ENCODE data around the gene RNF113A. TPM values are rescaled to one million over a fixed set of nuclear protein-coding genes. Genes with fewer than 3 reads are reported as not detected.
"Not testable (repeated sequence)": the region's sequence is repeated elsewhere in the genome, so short reads cannot be mapped to it uniquely, and the experiment has no call there.

RNF113A gene
- total RNA-seq, 4 donors from 2014 or later: 7.1 to 19.7 (median 10.5) TPM

DNA sequence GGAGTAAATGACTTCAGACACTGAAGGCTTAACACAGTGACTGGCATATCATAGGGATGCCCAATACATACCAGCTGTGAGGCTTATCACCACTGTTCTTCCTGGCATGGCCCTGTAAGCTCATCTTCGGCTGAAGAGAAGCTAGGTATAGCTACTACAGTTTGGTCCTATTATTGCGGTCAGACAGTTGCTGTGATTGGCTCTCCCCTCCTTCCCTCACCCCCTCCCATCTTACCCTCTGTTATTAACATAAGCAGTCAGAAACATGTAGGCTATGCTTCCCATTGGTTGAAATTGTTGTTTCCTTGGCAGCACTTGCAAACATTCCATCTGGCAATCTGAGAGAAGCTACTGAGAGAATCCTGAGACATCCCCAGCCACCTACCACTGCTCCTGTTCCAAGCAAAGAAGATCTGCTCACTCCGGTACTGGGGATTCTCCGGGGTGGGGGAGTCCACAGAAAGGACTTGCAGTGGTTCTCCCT, 24.4 kb upstream of the RNF113A start, which contains the start of gene AKAP14:
Gene AKAP14, plus strand, starts transcription at position 51 of the 484 bp plus-strand sequence. CDS start 7,331 bp downstream, outside the sequence.
- no peak for ATAC-seq (ENCODE audit: low FRiP score)
- TF ChIP-seq, protein P1, sequence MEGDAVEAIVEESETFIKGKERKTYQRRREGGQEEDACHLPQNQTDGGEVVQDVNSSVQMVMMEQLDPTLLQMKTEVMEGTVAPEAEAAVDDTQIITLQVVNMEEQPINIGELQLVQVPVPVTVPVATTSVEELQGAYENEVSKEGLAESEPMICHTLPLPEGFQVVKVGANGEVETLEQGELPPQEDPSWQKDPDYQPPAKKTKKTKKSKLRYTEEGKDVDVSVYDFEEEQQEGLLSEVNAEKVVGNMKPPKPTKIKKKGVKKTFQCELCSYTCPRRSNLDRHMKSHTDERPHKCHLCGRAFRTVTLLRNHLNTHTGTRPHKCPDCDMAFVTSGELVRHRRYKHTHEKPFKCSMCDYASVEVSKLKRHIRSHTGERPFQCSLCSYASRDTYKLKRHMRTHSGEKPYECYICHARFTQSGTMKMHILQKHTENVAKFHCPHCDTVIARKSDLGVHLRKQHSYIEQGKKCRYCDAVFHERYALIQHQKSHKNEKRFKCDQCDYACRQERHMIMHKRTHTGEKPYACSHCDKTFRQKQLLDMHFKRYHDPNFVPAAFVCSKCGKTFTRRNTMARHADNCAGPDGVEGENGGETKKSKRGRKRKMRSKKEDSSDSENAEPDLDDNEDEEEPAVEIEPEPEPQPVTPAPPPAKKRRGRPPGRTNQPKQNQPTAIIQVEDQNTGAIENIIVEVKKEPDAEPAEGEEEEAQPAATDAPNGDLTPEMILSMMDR (IDR thresholded peaks at IDR 0.05): no peak

DNA sequence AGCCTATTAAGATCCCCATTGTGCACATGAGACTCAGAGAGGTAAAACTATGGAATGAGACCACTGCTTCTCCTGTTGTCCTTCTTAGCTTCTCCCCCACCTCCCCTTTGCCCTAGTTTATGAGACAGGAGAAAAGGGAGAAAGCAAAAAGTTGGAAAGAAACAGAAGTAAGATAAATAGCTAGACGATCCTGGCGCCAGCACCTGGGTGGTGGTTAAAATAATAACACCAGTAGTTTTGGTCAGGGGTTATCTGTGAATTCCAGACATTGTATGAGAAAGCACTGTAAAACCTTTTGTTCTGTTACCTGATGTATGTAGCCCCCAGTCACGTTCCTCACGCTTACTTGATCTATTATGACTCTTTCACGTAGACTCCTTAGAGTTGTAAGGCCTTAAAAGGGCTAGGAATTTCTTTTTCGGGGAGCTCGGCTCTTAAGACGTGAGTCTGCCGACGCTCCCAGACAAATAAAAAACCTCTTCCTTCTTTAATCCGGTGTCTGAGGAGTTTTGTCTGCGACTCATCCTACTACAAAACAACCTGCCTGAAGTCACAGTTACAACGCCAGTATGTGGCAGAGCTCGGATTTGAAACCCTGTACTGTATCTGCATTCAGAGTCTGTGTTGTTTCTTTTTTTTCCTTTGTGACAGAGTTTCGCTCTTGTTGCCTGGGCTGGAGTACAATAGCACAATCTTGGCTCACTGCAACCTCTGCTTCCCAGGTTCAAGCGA, 20.6 kb upstream of the RNF113A start:
- not testable (repeated sequence) for ATAC-seq (ENCODE audit: low FRiP score); DNase-seq (ENCODE audit: low spot score)

More for the DNA sequence above, 24.4 kb upstream of the RNF113A start, which contains the start of gene AKAP14:
- no peak for DNase-seq (ENCODE audit: low spot score)

DNA sequence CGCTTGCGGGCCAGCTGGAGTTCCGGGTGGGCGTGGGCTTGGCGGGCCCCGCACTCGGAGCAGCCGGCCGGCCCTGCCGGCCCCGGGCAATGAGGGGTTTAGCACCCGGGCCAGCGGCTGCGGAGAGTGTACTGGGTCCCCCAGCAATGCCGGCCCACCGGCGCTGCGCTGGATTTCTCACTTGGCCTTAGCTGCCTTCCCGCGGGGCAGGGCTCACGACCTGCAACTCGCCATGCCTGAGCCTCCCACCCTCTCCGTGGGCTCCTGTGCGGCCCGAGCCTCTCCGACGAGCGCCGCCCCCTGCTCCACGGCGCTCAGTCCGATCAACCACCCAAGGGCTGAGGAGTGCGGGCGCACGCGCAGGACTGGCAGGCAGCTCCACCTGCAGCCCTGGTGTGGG, 19.1 kb upstream of the RNF113A start:
- ATAC-seq (ENCODE audit: low FRiP score); DNase-seq (ENCODE audit: low spot score): not testable (repeated sequence)

DNA sequence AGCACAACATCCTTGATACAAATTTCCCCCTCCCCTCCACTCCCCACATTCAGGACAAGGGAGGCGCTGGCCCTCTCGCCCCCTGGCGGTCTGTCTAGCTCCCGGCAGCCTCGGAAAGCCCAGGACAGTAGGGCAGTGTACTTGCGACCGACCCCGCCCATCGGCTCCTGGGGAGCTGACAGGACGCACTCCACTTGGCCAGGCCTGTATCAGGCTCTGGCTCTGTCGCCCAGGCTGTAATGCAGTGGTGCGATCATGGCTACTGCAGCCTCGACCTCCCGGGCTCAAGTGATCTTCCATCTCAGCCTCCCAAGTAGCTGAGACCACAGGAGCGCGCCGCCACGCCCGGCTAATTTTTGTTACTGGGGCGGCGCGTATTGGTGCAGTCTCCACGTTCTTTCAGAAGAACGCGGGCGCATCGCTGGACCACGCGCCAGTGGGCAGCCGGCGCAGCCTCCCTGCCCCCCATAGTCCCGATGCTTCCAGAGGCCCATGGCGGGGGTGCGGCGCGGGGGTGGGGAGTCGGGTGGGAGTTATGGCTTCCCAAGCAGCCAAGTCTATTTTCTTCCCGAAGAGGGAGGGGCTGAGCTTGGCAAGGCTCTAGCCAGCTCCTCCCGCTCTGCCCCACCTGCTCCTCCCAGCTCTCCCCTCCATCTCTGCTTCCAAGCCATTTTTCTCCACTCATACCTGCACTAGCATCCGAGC, 16.3 kb upstream of the RNF113A start:
- TF ChIP-seq, protein P1 (IDR thresholded peaks at IDR 0.05): no peak
- DNase-seq (ENCODE audit: low spot score) (no peak), ATAC-seq (ENCODE audit: low FRiP score) (peak; percentile 27)

DNA sequence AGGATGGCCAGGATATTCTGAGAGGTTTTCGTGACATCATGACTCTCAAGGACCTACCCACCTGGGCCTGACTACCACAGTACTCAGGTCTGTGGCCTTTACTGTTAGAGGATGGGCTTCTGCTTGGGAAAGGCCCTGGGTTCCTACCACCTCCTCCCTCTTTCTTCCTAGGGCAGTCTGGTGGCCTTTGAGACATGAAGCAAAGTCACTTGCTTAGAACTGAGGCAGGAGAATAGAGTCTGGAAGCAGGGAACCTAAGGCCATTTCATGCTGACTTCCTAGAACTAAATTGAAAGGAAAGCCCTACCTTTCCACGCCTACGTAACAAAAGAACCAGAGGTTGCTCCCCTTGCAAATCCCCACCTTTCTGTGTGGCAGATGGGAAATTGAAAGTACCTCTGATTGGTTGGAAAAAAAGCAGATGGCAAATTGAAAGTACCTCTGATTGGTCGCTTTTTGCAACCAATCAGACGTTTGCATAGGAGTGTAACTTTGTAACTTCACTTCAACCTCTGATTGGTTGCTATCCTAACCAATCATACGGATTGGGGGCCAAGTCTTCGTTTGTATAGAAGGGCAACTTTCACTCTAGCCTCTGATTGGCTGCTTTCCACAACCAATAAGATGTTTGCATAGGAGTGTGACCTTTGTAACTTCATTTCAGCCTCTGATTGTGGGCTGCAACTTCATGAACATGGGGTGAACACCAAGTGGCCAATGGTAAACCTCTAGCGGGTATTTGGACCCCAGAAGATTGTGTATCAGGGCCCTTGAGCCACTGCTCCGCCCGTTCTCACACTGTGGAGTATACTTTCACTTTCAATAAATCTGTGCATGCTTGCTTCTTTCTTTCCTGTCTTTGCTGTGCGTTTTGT, 14.3 kb upstream of the RNF113A start:
- DNase-seq (ENCODE audit: low spot score) (no peak), ATAC-seq (ENCODE audit: low FRiP score) (no peak)
- TF ChIP-seq, protein P1 (IDR thresholded peaks at IDR 0.05): no peak

DNA sequence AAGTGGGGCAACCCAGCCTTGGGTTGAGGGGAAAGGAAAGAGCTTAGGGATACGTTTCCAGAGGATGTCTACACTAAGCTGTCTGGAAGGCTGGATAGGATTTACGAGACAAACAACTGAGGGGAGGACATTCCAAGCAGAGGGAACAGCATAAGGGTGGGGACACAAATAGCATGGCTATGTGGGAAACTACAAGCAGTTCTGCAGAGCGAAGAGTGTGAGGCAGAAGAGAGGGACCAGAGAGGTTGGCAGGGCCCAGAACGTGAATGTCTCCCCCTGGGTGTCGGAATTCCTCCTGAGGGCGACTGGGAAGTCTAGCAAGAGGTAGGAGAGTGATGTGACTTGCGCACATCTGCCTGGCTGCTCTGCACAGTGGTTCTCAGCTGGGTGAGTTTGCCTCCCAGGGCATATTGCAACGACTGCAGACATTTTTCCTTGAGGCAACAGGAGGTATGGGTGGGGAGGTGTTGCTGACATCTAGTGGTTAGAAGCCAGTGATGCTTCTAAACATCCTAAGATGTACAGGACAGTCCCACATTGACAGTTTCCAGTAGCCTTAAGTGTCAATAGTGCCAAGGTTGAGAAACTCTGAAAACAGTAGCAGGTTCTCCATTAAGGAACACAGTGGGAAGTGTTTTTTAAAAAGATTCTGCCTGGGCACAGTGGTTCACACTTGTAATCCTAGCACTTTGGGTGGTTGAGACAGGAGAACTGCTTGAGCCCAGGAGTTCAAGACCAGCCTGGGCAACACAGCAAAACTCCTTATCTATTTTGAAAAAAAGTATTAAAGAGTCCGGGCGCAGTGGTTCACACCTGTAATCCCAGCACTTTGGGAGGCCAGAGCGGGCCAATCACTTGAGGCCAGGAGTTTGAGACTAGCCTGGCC, 9.3 kb upstream of the RNF113A start:
- DNase-seq (ENCODE audit: low spot score): no peak
- TF ChIP-seq, protein P1 (IDR thresholded peaks at IDR 0.05): no peak
- no peak for ATAC-seq (ENCODE audit: low FRiP score)

DNA sequence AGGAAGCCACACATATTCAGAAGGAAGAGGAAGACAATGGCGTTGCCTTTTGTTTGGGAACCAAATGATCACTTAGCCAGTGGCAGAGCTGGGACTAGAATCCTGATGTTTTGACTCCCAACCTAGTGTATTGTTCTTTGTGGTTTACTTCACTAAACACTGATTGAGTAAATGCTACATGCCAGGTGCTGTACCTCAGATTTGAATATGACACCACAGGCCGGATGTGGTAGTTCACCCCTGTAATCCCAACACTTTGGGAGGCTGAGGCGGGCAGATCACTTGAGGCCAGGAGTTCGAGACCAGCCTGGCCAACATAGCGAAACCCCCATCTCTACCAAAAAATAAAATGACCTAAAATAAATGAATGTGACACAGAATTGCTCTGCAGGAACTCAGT, 8.5 kb upstream of the RNF113A start:
- no peak for DNase-seq (ENCODE audit: low spot score)
- no peak for ATAC-seq (ENCODE audit: low FRiP score)

More for the DNA sequence above, 8.5 kb upstream of the RNF113A start:
- TF ChIP-seq, protein P1 (IDR thresholded peaks at IDR 0.05): no peak
